GM21515 (cell line): ENCODE data around the gene ATP8B3.

Experiments
- ATAC-seq: cut with Tn5 transposase; IDR thresholded peaks from one replicate; pipeline ENCODE4 v1.9.1; 2021; ENCODE audit not compliant: unreplicated experiment

The ATP8B3 gene

GRCh38 chr19:1811942-1812425 lies at the start of gene ATP8B3:
Gene ATP8B3 (minus strand): TSS chr19:1812276. CDS start chr19:1811736, 540 bp downstream.
- peak; percentile 20 for ATAC-seq

- no peak for ATAC-seq
These were observed 49.5 kb upstream of the ATP8B3 start for GRCh38 chr19:1861599-1862031.

- ATAC-seq, result no peak
These were observed 48.9 kb upstream of the ATP8B3 start for GRCh38 chr19:1860821-1861598.

GRCh38 chr19:1860042-1860775 lies 48.1 kb upstream of the ATP8B3 start:
- no peak for ATAC-seq

GRCh38 chr19:1859331-1859781 lies 47.3 kb upstream of the ATP8B3 start:
- ATAC-seq, result no peak

DNA sequence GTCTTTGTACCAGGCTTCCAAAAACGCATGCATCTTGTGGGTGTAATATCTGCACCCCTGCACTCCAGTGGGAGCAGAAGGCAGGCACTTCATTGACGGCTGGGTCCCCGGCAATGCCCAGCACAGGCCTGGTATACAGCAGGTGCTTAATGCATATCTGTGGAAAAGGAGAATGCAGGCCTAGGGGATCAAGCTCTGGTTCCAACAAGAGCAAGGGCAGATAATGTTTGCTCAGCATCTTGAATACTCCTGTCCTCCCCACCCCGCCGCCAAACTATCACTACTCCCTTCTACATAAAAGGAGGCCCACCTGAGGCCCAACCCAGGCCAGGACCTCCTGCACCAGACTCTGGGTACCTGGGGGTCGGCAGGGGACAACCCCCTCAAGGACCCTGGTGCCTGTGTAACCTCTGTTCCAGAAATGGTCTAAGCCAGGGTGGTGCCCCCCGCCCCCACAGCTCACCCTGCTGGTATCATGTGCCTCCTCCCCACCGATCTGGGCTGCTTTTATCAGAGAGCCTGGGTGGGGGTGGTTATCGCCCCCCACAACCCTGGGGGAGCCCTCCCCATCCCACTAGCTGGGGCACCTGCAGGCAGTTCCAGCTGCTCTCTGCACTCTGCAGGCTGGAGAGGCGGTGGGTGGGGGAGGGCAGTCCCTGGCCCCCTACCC lies 46.5 kb upstream of the ATP8B3 start:
- no peak for ATAC-seq

DNA sequence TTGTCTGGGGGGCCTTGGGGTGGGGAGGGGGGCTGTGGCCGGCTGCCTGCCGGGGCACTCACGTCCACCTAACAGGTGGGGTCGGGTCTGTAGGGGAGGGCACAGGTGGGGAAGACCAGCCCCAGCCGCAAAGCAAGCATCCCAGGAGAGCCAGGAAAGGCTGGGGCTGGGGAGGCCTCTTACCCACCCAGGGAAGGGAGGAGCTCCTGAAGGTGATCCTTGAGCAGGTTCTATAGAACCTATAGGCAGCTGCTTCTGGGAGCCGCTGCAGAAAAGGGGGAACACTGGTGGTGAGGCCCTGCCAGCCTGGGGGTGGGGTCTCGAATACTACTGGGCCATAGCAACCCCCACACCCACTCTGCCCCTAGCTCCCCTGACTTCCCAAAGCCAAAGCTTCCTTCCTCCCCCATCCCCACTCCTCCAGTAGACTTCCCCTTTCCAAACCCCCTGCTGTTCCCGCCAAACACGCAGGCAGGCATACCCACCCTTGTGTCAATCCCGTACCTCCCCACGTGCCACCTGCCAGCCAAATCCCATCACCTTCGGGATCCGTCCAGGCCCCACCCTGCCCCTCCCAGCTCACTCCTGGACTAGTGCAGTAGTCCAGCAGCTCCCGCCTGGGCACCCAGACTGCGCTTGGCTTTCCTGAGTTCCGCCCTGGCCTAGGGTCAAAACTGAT lies 45.7 kb upstream of the ATP8B3 start:
- no peak for ATAC-seq

GRCh38 chr19:1856698-1857603 lies 44.9 kb upstream of the ATP8B3 start:
- no peak for ATAC-seq

DNA sequence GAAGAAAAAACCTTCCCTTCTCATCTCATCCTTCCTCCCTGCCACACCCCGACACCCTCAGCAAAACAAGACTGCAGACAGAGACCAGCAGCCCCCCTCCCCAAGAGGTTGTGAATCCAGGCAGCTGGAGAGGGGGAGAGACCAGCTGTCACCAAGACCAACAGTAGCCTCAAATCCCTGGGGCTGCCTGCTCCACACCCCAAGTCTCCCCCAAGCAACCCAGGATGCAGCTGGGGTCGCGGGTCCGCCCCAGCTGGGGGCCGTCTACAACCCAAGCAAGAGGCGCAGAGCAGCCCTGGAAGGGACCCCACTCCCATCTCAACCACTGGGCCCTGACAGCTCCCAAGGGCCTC lies 44.2 kb upstream of the ATP8B3 start:
- no peak for ATAC-seq

- no peak for ATAC-seq
These were observed 43.8 kb upstream of the ATP8B3 start for GRCh38 chr19:1855828-1856255.

DNA sequence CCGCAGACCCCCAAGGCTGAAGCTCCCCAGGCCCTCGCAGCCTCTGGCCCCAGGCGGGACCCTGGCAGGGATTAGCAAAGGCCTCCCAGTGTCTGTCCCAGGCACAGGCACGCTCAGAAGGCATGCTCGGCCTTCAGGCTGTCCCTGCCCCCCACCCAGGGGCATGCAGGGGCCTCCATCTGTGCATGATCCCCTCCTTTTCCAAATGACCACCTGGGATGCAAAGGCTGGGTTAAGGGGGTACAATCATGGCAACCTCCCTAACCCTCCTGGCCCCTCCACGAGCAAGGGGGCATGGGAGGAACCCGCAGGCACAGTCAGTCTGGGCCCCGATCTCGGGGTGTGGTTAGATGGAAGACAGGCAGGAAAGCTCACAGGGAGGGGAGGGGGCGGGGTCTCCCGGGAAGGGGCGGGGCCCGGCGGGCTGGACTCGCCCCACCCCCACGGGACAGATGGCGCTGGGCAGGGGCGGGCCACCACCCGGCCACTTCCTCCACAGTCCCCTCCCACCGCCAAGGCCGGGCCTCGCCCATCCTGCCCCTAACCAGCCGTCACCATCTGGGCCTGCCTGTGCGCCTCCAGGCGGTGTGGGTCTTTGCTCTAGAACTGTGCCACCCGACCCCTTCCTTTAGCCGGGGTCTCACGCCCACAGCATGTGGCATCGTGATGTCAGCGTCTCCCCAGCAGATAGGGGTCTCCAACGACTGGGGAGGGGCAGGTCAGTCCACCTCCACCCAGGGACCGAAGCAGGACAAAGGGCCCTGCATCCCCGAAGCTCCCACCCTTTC lies 43.2 kb upstream of the ATP8B3 start:
- ATAC-seq, result no peak

GRCh38 chr19:1854542-1855039 lies 42.5 kb upstream of the ATP8B3 start:
- no peak for ATAC-seq

GRCh38 chr19:1854039-1854541 lies 42.0 kb upstream of the ATP8B3 start:
- ATAC-seq, result no peak

DNA sequence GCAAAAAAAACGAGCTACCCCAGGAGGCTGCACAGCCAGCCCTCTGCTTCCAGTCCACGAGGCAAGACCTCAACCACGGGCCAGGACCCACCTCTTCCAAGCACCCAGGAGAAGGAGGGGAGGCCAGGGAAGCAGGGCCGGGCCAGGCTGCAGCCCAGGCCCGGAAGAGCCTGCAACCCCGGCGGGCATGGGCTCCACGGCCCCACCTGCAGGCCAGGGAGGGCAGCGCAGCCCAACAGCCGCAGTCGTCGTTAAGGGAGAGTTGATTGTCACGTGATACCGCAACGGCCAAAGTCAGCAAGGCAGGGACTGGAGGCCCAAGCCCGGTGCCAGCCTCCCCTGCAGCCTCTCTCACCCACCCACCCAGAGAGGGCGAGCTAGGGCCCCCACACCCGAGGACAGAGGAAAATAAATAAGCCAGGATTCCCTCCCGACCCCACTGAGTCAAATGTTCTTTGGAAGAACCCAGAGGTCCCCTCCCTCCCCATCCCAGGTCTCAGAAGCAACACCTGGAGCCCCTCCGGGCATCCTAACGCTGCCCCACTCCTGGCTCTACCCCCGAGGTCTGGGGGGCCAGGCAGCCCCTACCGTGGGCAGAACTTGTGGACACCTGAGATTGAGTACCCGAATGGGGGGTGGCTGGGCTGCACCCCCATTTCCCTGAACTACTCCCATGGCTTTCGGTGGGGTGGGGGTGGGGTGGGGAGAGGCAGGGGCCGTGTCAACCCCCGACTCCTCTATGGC lies 41.4 kb upstream of the ATP8B3 start:
- ATAC-seq, result no peak

GRCh38 chr19:1852581-1853128 lies 40.6 kb upstream of the ATP8B3 start:
- ATAC-seq, result no peak

- no peak for ATAC-seq
These were observed 39.8 kb upstream of the ATP8B3 start for GRCh38 chr19:1851654-1852580.
